ENCODE measurements around the gene PPP3R2.

The PPP3R2 gene

DNA sequence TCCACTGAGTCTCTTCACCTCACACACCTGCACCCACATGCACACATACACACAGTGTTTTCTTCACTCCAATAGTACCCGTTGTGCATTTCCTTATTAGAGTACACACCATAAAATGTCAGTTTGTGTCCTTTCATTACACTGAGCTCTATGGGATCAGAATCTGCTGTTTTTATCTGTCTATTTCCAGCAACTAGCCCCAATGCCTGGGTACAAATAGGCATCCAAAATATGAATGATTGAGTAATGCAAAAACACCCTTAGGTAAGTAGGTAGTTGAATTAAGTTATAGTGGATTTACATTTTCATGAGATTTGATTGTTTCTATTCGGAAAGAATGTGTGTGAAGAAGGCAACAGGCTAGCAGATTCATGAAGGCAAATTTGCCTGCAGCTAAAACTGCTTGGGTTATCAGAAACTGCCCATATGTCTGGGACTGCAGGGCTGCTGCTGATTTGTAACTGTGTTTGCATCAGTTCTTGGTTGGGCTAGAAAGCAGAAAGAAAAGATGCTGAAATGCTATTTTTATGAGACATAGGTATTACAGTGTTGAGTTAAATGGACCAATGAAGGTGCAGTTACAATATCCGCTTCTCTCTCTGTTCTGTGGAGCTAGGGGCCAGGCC lies 26.9 kb downstream of the PPP3R2 start:
- TF ChIP-seq ARNTL (CRISPR knock-in tag; IDR thresholded peaks at IDR 0.05; ENCODE audit: borderline replicate concordance, low read depth): no peak
- TF ChIP-seq ZC3H10 (CRISPR knock-in tag; IDR thresholded peaks at IDR 0.05): no peak
- no peak for TF ChIP-seq ESRRG (CRISPR knock-in tag; IDR thresholded peaks at IDR 0.05)
- TF ChIP-seq PPARA (CRISPR knock-in tag; IDR thresholded peaks at IDR 0.05; ENCODE audit: borderline replicate concordance): no peak
- TF ChIP-seq SNAI2 (CRISPR knock-in tag; IDR thresholded peaks at IDR 0.05): no peak
- no peak for TF ChIP-seq CREB5 (CRISPR knock-in tag; IDR thresholded peaks at IDR 0.05; ENCODE audit: low read depth)
- TF ChIP-seq, protein P1, sequence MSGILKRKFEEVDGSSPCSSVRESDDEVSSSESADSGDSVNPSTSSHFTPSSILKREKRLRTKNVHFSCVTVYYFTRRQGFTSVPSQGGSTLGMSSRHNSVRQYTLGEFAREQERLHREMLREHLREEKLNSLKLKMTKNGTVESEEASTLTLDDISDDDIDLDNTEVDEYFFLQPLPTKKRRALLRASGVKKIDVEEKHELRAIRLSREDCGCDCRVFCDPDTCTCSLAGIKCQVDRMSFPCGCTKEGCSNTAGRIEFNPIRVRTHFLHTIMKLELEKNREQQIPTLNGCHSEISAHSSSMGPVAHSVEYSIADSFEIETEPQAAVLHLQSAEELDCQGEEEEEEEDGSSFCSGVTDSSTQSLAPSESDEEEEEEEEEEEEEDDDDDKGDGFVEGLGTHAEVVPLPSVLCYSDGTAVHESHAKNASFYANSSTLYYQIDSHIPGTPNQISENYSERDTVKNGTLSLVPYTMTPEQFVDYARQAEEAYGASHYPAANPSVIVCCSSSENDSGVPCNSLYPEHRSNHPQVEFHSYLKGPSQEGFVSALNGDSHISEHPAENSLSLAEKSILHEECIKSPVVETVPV (CRISPR knock-in tag; IDR thresholded peaks at IDR 0.05): no peak
- TF ChIP-seq ZFP30 (CRISPR knock-in tag; IDR thresholded peaks at IDR 0.05): no peak
- TF ChIP-seq OSR1 (CRISPR knock-in tag; IDR thresholded peaks at IDR 0.05): no peak
- no peak for TF ChIP-seq BACH2 (CRISPR knock-in tag; IDR thresholded peaks at IDR 0.05; ENCODE audit: borderline replicate concordance)
- no peak for TF ChIP-seq TCF4 (CRISPR knock-in tag; IDR thresholded peaks at IDR 0.05; ENCODE audit: borderline replicate concordance)
- TF ChIP-seq ISL1 (CRISPR knock-in tag; IDR thresholded peaks at IDR 0.05): no peak
- TF ChIP-seq, protein P2, sequence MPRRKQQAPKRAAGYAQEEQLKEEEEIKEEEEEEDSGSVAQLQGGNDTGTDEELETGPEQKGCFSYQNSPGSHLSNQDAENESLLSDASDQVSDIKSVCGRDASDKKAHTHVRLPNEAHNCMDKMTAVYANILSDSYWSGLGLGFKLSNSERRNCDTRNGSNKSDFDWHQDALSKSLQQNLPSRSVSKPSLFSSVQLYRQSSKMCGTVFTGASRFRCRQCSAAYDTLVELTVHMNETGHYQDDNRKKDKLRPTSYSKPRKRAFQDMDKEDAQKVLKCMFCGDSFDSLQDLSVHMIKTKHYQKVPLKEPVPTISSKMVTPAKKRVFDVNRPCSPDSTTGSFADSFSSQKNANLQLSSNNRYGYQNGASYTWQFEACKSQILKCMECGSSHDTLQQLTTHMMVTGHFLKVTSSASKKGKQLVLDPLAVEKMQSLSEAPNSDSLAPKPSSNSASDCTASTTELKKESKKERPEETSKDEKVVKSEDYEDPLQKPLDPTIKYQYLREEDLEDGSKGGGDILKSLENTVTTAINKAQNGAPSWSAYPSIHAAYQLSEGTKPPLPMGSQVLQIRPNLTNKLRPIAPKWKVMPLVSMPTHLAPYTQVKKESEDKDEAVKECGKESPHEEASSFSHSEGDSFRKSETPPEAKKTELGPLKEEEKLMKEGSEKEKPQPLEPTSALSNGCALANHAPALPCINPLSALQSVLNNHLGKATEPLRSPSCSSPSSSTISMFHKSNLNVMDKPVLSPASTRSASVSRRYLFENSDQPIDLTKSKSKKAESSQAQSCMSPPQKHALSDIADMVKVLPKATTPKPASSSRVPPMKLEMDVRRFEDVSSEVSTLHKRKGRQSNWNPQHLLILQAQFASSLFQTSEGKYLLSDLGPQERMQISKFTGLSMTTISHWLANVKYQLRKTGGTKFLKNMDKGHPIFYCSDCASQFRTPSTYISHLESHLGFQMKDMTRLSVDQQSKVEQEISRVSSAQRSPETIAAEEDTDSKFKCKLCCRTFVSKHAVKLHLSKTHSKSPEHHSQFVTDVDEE (CRISPR knock-in tag; IDR thresholded peaks at IDR 0.05): no peak
- TF ChIP-seq CSDC2 (CRISPR knock-in tag; IDR thresholded peaks at IDR 0.05): no peak
- TF ChIP-seq, protein P3, sequence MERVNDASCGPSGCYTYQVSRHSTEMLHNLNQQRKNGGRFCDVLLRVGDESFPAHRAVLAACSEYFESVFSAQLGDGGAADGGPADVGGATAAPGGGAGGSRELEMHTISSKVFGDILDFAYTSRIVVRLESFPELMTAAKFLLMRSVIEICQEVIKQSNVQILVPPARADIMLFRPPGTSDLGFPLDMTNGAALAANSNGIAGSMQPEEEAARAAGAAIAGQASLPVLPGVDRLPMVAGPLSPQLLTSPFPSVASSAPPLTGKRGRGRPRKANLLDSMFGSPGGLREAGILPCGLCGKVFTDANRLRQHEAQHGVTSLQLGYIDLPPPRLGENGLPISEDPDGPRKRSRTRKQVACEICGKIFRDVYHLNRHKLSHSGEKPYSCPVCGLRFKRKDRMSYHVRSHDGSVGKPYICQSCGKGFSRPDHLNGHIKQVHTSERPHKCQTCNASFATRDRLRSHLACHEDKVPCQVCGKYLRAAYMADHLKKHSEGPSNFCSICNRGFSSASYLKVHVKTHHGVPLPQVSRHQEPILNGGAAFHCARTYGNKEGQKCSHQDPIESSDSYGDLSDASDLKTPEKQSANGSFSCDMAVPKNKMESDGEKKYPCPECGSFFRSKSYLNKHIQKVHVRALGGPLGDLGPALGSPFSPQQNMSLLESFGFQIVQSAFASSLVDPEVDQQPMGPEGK (CRISPR knock-in tag; IDR thresholded peaks at IDR 0.05; ENCODE audit: borderline replicate concordance): no peak
- no peak for TF ChIP-seq RARB (CRISPR knock-in tag; IDR thresholded peaks at IDR 0.05)
- no peak for TF ChIP-seq TOX (CRISPR knock-in tag; IDR thresholded peaks at IDR 0.05; ENCODE audit: borderline replicate concordance)
- TF ChIP-seq ZFP3 (CRISPR knock-in tag; IDR thresholded peaks at IDR 0.05): no peak
- no peak for ATAC-seq

DNA sequence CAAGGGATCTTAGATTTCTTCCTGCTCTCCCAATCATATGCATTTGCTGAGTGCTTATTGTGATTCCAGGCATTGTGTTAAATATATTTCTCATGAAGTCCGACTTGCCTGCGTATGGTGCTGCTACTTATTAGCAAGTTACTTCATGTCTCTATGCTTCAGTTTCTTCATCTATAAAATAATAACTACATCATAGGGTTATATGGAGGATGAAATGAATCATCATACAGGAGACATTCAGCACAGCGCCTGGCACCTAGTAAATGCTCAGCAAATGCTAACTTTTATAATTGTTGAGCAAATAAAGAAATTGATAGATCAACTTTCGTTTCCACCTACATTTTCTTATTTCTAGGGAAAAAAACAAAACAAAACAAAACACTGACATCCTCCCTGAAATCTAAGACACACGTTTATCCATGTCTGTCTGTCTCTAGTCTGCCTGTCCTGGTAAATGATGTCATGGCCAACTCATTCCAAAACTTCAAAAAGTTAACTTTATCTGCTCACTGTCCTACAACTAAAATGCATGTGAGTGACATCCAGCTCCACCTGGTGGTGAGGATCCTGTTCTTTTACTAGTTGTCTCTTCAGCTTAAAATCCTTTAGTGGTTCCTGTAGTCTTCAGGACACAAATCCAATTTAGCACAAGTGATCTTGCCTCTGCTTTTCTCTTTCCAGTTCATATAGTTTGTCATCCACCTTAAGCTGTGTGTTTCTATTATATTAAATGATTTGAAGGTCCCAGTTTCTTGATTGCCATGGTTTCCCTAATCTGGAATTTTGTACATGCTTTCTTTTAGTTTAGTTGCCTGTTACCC lies 27.7 kb downstream of the PPP3R2 start:
- TF ChIP-seq, protein P4, sequence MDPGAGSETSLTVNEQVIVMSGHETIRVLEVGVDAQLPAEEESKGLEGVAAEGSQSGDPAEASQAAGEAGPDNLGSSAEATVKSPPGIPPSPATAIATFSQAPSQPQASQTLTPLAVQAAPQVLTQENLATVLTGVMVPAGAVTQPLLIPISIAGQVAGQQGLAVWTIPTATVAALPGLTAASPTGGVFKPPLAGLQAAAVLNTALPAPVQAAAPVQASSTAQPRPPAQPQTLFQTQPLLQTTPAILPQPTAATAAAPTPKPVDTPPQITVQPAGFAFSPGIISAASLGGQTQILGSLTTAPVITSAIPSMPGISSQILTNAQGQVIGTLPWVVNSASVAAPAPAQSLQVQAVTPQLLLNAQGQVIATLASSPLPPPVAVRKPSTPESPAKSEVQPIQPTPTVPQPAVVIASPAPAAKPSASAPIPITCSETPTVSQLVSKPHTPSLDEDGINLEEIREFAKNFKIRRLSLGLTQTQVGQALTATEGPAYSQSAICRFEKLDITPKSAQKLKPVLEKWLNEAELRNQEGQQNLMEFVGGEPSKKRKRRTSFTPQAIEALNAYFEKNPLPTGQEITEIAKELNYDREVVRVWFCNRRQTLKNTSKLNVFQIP (CRISPR knock-in tag; IDR thresholded peaks at IDR 0.05; ENCODE audit: borderline replicate concordance, low read depth): no peak
- no peak for TF ChIP-seq ARNTL (CRISPR knock-in tag; IDR thresholded peaks at IDR 0.05; ENCODE audit: borderline replicate concordance, low read depth)
- no peak for TF ChIP-seq TOX (CRISPR knock-in tag; IDR thresholded peaks at IDR 0.05; ENCODE audit: borderline replicate concordance)
- no peak for TF ChIP-seq CREB5 (CRISPR knock-in tag; IDR thresholded peaks at IDR 0.05; ENCODE audit: low read depth)
- no peak for TF ChIP-seq ZNF8 (CRISPR knock-in tag; IDR thresholded peaks at IDR 0.05)
- no peak for TF ChIP-seq RARB (CRISPR knock-in tag; IDR thresholded peaks at IDR 0.05)
- peak; percentile 86 for ATAC-seq

Data from SK-N-SH treated with all-trans-retinoic acid at 6 μM for 48 hours (cell line).